ENCODE data around the gene KIR3DL2.

- TF ChIP-seq SIN3A (IDR thresholded peaks at IDR 0.05; ENCODE audit: borderline replicate concordance, low read depth, low read length) (no peak), USF2 (IDR thresholded peaks at IDR 0.05; ENCODE audit: borderline replicate concordance, low read depth, low read length) (no peak), CTCF (IDR thresholded peaks at IDR 0.05) (peak; percentile 30), POLR2AphosphoS5 (IDR thresholded peaks at IDR 0.05; ENCODE audit: low read depth, low read length) (no peak), TEAD4 (IDR thresholded peaks at IDR 0.05; ENCODE audit: borderline replicate concordance, insufficient read depth) (no peak), RFX5 (IDR thresholded peaks at IDR 0.05; ENCODE audit: low read length) (no peak), SMC3 (IDR thresholded peaks at IDR 0.05; ENCODE audit: low read depth, low read length) (no peak), TAF1 (IDR thresholded peaks at IDR 0.05; ENCODE audit: borderline replicate concordance, low read depth, low read length) (no peak), REST (IDR thresholded peaks at IDR 0.05; ENCODE audit: low read depth, low read length) (no peak), MAX (IDR thresholded peaks at IDR 0.05; ENCODE audit: low read depth) (no peak), EZH2phosphoT487 (IDR thresholded peaks at IDR 0.05; ENCODE audit: borderline replicate concordance, low read depth) (no peak), ZBTB33 (IDR thresholded peaks at IDR 0.05; ENCODE audit: borderline replicate concordance, low read depth) (no peak), EP300 (IDR thresholded peaks at IDR 0.05; ENCODE audit: borderline replicate concordance in 1 of 2, low read depth in 1 of 2, low read length in 1 of 2) (no peak), TCF12 (IDR thresholded peaks at IDR 0.05) (no peak)
These were observed 32.5 kb downstream of the KIR3DL2 start for GRCh38 chr19:54882758-54883157.
